Parathyroid adenoma (tissue), 2 donors: ENCODE data around the gene FREM3.
A peak's percentile ranks its signal among the peaks of the same experiment; 100 is the strongest.

Experiments used
- H2AFZ ChIP-seq: fragments of 300-600 bp; sonication (generic); one replicate; pipeline ENCODE4 v1.7.0; 2017; ENCODE audit warnings: antibody characterized with exemption, mild to moderate bottlenecking
- H3K27ac ChIP-seq: fragments of 300-600 bp; sonication (generic); one replicate; pipeline ENCODE4 v1.7.0; 2017
- H3K27me3 ChIP-seq: fragments of 300-600 bp; sonication (generic); one replicate; pipeline ENCODE4 v1.7.0; 2017; ENCODE audit warnings: low read length; ENCODE audit not compliant: control insufficient read depth, insufficient read depth
- H3K36me3 ChIP-seq: fragments of 300-600 bp; sonication (generic); one replicate; pipeline ENCODE4 v1.7.0; 2017; ENCODE audit warnings: low read length; ENCODE audit not compliant: control insufficient read depth, insufficient read depth
- H3K4me1 ChIP-seq: fragments of 300-600 bp; sonication (generic); one replicate; pipeline ENCODE4 v1.7.0; 2017; ENCODE audit warnings: control low read depth
- H3K4me2 ChIP-seq: fragments of 300-600 bp; sonication (generic); one replicate; pipeline ENCODE4 v1.7.0; 2017; ENCODE audit warnings: low read length
- H3K4me3 ChIP-seq: fragments of 300-600 bp; sonication (generic); one replicate; pipeline ENCODE4 v1.7.0; 2017; ENCODE audit warnings: low read depth, low read length
- H3K79me2 ChIP-seq: fragments of 300-600 bp; sonication (generic); one replicate; pipeline ENCODE4 v1.7.0; 2017; ENCODE audit warnings: control low read depth
- H3K9ac ChIP-seq: fragments of 300-600 bp; sonication (generic); one replicate; pipeline ENCODE4 v1.7.0; 2017; ENCODE audit warnings: mild to moderate bottlenecking
- H3K9me3 ChIP-seq: fragments of 300-600 bp; sonication (generic); one replicate; pipeline ENCODE4 v1.7.0; 2017; ENCODE audit warnings: low read length; ENCODE audit not compliant: control insufficient read depth
- TF ChIP-seq, protein P1 (sequence below): fragments of 300-600 bp; sonication (generic); IDR thresholded peaks from one replicate; pipeline ENCODE4 v1.7.0; 2017; ENCODE audit warnings: antibody characterized with exemption, mild to moderate bottlenecking
- donor health status: primary hyperparathyroidism.

FREM3 gene

DNA sequence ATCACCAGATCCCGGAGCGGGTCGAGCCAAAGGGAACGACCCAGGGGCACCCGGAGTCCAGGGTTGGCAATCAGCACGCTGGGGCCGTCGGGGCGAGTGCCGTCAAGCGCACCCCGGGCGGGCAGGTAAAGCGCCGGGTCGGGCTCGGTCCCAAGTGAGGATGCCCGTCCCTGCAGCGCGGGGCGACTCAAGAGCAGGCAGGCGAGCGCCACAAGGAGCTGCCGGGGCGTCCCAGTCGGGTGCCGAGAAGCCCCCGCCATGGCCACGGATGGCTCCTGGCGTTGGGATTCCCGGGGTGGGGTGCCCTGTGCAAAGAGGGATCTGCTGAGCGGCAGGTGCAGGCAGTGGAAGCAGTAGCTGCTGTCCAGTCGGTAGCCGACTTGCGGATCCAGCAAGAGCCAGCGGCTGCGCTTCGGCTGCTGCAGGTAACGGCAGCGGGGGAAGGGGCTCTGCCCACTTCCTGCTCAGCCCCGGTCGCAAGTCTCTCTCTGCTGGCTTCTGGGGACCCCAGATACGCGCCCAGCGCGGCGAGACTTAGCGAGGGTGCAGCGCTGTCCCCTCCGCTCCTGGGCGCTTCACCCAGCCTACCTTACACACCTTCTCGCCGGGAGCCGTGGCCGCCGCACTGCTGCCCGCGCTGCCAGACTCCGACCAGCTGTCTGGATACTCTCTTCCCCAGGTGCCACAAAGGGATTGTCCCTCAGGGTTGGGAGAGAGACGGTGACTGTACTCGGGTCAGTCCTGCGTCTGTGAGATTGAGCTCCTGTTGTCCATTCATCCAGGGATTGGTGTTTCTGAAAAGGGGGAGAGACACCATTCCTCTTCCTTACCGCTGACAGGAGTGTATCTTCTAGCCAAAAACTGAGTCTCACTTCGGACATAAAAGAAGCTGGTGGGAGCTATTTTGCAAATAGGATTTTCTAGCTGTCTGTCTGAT lies at the start of gene FREM3:
Gene FREM3 (minus strand): TSS at position 260 of the 937 bp plus-strand sequence. CDS start 0 bp downstream, at position 260.
- H2AFZ ChIP-seq: no peak within 1 kb of the TSS
- TF ChIP-seq, protein P1, sequence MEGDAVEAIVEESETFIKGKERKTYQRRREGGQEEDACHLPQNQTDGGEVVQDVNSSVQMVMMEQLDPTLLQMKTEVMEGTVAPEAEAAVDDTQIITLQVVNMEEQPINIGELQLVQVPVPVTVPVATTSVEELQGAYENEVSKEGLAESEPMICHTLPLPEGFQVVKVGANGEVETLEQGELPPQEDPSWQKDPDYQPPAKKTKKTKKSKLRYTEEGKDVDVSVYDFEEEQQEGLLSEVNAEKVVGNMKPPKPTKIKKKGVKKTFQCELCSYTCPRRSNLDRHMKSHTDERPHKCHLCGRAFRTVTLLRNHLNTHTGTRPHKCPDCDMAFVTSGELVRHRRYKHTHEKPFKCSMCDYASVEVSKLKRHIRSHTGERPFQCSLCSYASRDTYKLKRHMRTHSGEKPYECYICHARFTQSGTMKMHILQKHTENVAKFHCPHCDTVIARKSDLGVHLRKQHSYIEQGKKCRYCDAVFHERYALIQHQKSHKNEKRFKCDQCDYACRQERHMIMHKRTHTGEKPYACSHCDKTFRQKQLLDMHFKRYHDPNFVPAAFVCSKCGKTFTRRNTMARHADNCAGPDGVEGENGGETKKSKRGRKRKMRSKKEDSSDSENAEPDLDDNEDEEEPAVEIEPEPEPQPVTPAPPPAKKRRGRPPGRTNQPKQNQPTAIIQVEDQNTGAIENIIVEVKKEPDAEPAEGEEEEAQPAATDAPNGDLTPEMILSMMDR: no peak
- H3K27ac ChIP-seq: no peak within 1 kb of the TSS
- H3K79me2 ChIP-seq: no peaks in the 10 kb centered on the region
- no peaks in the 10 kb centered on the region for H3K36me3 ChIP-seq
- peak within 1 kb of the TSS; percentile 65 for H3K4me2 ChIP-seq
- H3K9ac ChIP-seq: no peak within 1 kb of the TSS
- H3K4me3 ChIP-seq: peak within 1 kb of the TSS; percentile 40
- no peaks in the 10 kb centered on the region for H3K27me3 ChIP-seq
- H3K4me1 ChIP-seq: no peaks in the 10 kb centered on the region
- no peaks in the 10 kb centered on the region for H3K9me3 ChIP-seq

DNA sequence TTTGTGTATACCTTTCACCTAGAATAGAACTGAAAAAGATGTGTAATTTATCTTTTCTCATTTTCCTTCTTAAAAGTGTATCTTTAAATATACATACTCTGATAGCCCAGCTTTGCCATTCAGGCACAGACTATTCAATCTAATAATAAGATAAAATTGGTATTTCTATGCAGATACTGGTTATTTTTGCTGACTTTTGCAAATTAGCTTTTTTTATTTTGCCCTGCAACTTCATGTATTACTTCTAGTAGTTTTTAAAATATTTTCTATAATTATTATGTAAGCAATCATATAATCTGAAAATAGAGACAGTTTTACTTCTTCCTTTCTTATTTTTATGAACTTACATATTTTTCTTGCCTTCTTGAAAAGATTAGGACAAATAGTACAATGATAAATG lies 45.4 kb upstream of the FREM3 start:
- TF ChIP-seq, protein P1: no peak
- H3K9ac ChIP-seq: no peak overlapping the region

DNA sequence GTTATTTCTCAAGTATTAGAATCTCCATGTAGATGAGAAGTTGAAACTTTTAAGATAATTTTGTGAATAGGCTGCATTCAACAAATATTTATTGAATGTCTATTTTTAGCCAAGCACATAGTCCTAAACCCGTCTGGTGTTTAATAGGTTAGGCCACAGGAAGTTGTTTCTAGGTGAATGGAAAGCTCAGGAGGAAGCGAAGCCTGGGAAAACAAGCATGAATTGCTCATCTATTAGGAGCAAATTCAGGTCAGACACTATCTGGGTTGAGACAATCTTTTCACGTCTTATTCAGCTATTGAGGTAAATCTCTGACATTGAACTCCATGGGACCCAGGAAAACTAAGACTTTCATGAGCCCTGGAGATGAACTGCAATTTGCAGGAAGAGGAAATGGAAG lies 43.1 kb upstream of the FREM3 start:
- Histone ChIP-seq H2AFZ (no peak overlapping the region), H3K4me3 (no peak overlapping the region), H3K27ac (no peak overlapping the region), H3K4me1 (no peaks in the 10 kb centered on the region), H3K79me2 (no peaks in the 10 kb centered on the region), H3K9ac (no peak overlapping the region), H3K27me3 (no peaks in the 10 kb centered on the region), H3K4me2 (no peak overlapping the region), H3K36me3 (no peaks in the 10 kb centered on the region), H3K9me3 (no peaks in the 10 kb centered on the region)
- TF ChIP-seq, protein P1: no peak

More for the DNA sequence above, 45.4 kb upstream of the FREM3 start:
- Histone ChIP-seq H3K4me2 (no peak overlapping the region), H3K27me3 (no peaks in the 10 kb centered on the region), H3K79me2 (no peaks in the 10 kb centered on the region), H3K9me3 (no peaks in the 10 kb centered on the region), H3K4me1 (no peaks in the 10 kb centered on the region), H3K36me3 (no peaks in the 10 kb centered on the region), H2AFZ (no peak overlapping the region), H3K27ac (no peak overlapping the region), H3K4me3 (no peak overlapping the region)

DNA sequence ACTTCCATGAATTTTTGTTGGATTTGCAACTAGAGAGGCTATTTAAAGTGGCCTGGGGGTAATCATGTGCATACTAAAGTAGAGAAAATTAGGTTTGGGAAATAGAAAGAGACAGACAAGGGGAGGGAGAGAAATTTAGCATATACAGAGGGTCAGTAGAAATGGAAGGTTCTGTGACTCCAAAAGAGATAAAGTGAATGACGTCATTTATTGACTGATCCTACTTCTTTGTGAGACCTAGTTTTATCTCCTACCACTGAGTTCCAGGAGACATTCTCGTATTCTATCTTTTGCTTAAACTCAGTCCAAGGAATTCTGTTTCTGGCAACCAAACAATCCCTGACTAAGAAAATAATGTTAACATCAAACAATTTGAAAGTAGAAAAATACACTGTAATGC lies 42.4 kb upstream of the FREM3 start:
- H3K4me2 ChIP-seq: no peak overlapping the region
- H2AFZ ChIP-seq: no peak overlapping the region
- TF ChIP-seq, protein P1: no peak
- H3K4me1 ChIP-seq: no peaks in the 10 kb centered on the region
- no peak overlapping the region for H3K9ac ChIP-seq
- H3K9me3 ChIP-seq: no peaks in the 10 kb centered on the region
- H3K27me3 ChIP-seq: no peaks in the 10 kb centered on the region
- no peaks in the 10 kb centered on the region for H3K79me2 ChIP-seq
- H3K36me3 ChIP-seq: no peaks in the 10 kb centered on the region
- H3K27ac ChIP-seq: no peak overlapping the region
- H3K4me3 ChIP-seq: no peak overlapping the region
